HL-60/S4 treated with retinoic acid at 250 ng/mL for 4 days and 3 days (cell line): ENCODE measurements around the gene RAPGEF4.
"Not testable (repeated sequence)": the region's sequence is repeated elsewhere in the genome, so short reads cannot be mapped to it uniquely, and the experiment has no call there.

ENCODE experiments used
- in situ Hi-C: fragments of 300-500 bp; cut with MboI; formaldehyde crosslinking; loops from 2 replicates; pipeline ENCODE4 v1.7.0; 2022; ENCODE audit warnings: low sequenced_read_pairs

Gene RAPGEF4

GRCh38 chr2:173086518-173087213, 351.0 kb downstream of the RAPGEF4 start:
- in situ Hi-C loops = no loop called here

- in situ Hi-C loops = no loop called here
Measured at GRCh38 chr2:173087214-173087581, 351.6 kb downstream of the RAPGEF4 start.

- in situ Hi-C loops = no loop called here
Measured at GRCh38 chr2:173087793-173088496, 352.3 kb downstream of the RAPGEF4 start.

- in situ Hi-C loops = no loop called here
Measured at GRCh38 chr2:173090276-173090877, 354.7 kb downstream of the RAPGEF4 start.

GRCh38 chr2:173090973-173091660, 355.5 kb downstream of the RAPGEF4 start:
- in situ Hi-C loops = no loop called here

- in situ Hi-C loops = no loop called here
Measured at GRCh38 chr2:173091910-173092309, 356.3 kb downstream of the RAPGEF4 start.

GRCh38 chr2:173092844-173093402, 357.3 kb downstream of the RAPGEF4 start:
- in situ Hi-C loops = no loop called here

- in situ Hi-C loops = not testable (repeated sequence)
Measured at GRCh38 chr2:173093617-173094016, 358.0 kb downstream of the RAPGEF4 start.

- in situ Hi-C loops = no loop called here
Measured at GRCh38 chr2:173094731-173095130, 359.1 kb downstream of the RAPGEF4 start.

GRCh38 chr2:173095356-173095755, 359.7 kb downstream of the RAPGEF4 start:
- in situ Hi-C loops = no loop called here

GRCh38 chr2:173099271-173099670, 363.6 kb downstream of the RAPGEF4 start:
- in situ Hi-C loops = no loop called here

- in situ Hi-C loops = no loop called here
Measured at GRCh38 chr2:173099804-173100203, 364.2 kb downstream of the RAPGEF4 start.

- in situ Hi-C loops = no loop called here
Measured at GRCh38 chr2:173101687-173102086, 366.0 kb downstream of the RAPGEF4 start.
